Measurements from ENCODE around the gene TPST1.

Gene TPST1

DNA sequence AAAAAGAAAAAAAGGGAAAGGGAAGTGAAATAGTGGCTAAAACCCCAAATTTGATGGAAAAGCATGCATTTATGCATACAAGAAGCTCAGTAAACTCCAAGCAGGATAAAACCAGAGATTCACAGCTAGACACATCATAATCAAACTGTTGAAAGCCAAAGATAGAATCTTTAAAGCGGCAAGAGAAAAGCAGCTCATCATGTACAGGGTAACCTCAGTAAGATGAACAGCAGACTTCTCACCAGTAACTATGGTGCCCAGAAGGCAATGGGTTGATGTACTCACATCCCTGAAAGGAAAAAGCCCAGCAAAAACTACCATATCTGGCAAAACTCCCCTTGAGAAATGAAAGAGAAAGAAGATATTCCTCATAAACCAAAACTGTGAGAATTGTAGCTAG lies 60.4 kb downstream of the TPST1 start:
- no peaks in the 10 kb centered on the region for H3K27me3 ChIP-seq (ENCODE audit: control insufficient read depth, insufficient read depth, low read length)
- no peak overlapping the region for H3K27ac ChIP-seq (ENCODE audit: low read depth, low read length)
- no peaks in the 10 kb centered on the region for H3K36me3 ChIP-seq (ENCODE audit: control insufficient read depth, insufficient read depth, low read length)
- H3K4me1 ChIP-seq (ENCODE audit: control insufficient read depth, insufficient read depth, low read length), result no peaks in the 10 kb centered on the region
- H3K4me3 ChIP-seq (ENCODE audit: low read depth, low read length), result no peak overlapping the region
- H3K9me3 ChIP-seq (ENCODE audit: control insufficient read depth, insufficient read depth, low read depth, low read length), result peaks cover 26% of the 10 kb centered on the region
- no peak overlapping the region for H3K9ac ChIP-seq (ENCODE audit: low read length)

- H3K27ac ChIP-seq (ENCODE audit: low read depth, low read length), result no peak overlapping the region
- no peak overlapping the region for H3K9ac ChIP-seq (ENCODE audit: low read length)
- H3K9me3 ChIP-seq (ENCODE audit: control insufficient read depth, insufficient read depth, low read depth, low read length), result peaks cover 26% of the 10 kb centered on the region
- H3K4me3 ChIP-seq (ENCODE audit: low read depth, low read length), result no peak overlapping the region
- H3K36me3 ChIP-seq (ENCODE audit: control insufficient read depth, insufficient read depth, low read length), result no peaks in the 10 kb centered on the region
- H3K27me3 ChIP-seq (ENCODE audit: control insufficient read depth, insufficient read depth, low read length), result no peaks in the 10 kb centered on the region
- H3K4me1 ChIP-seq (ENCODE audit: control insufficient read depth, insufficient read depth, low read length), result no peaks in the 10 kb centered on the region
These were observed 62.1 kb downstream of the TPST1 start for GRCh38 chr7:66267249-66267648.

- Histone ChIP-seq H3K27ac (ENCODE audit: low read depth, low read length) (no peak overlapping the region), H3K4me3 (ENCODE audit: low read depth, low read length) (no peak overlapping the region), H3K4me1 (ENCODE audit: control insufficient read depth, insufficient read depth, low read length) (no peaks in the 10 kb centered on the region), H3K9ac (ENCODE audit: low read length) (no peak overlapping the region), H3K27me3 (ENCODE audit: control insufficient read depth, insufficient read depth, low read length) (no peaks in the 10 kb centered on the region), H3K9me3 (ENCODE audit: control insufficient read depth, insufficient read depth, low read depth, low read length) (peaks cover 9% of the 10 kb centered on the region), H3K36me3 (ENCODE audit: control insufficient read depth, insufficient read depth, low read length) (no peaks in the 10 kb centered on the region)
These were observed 64.8 kb downstream of the TPST1 start for GRCh38 chr7:66269978-66270377.

- no peaks in the 10 kb centered on the region for H3K36me3 ChIP-seq (ENCODE audit: control insufficient read depth, insufficient read depth, low read length)
- no peak overlapping the region for H3K9ac ChIP-seq (ENCODE audit: low read length)
- H3K4me1 ChIP-seq (ENCODE audit: control insufficient read depth, insufficient read depth, low read length), result no peaks in the 10 kb centered on the region
- no peaks in the 10 kb centered on the region for H3K9me3 ChIP-seq (ENCODE audit: control insufficient read depth, insufficient read depth, low read depth, low read length)
- H3K27ac ChIP-seq (ENCODE audit: low read depth, low read length), result no peak overlapping the region
- H3K27me3 ChIP-seq (ENCODE audit: control insufficient read depth, insufficient read depth, low read length), result no peaks in the 10 kb centered on the region
- H3K4me3 ChIP-seq (ENCODE audit: low read depth, low read length), result no peak overlapping the region
These were observed 67.2 kb downstream of the TPST1 start for GRCh38 chr7:66272321-66272720.

DNA sequence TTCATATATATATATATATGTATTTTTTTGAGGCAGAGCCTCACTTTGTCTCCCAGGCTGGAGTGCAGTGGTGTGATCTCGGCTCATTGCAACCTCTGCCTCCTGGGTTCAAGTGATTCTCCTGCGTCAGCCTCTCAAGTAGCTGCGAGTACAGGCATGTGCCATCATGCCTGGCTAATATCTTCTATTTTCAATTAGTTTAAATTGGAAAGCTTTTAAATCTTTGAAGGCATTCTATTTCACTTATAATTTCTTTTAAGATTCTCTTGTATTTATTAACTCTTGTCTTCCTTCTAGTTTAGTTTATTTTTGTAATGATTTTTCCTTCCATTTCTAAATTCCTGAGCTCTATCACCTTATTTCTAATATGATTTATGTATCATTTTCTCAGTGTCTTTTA lies 71.2 kb downstream of the TPST1 start:
- Histone ChIP-seq H3K9ac (ENCODE audit: low read length) (no peak overlapping the region), H3K27me3 (ENCODE audit: control insufficient read depth, insufficient read depth, low read length) (no peaks in the 10 kb centered on the region), H3K27ac (ENCODE audit: low read depth, low read length) (no peak overlapping the region), H3K9me3 (ENCODE audit: control insufficient read depth, insufficient read depth, low read depth, low read length) (no peaks in the 10 kb centered on the region), H3K36me3 (ENCODE audit: control insufficient read depth, insufficient read depth, low read length) (no peaks in the 10 kb centered on the region), H3K4me1 (ENCODE audit: control insufficient read depth, insufficient read depth, low read length) (no peaks in the 10 kb centered on the region), H3K4me3 (ENCODE audit: low read depth, low read length) (no peak overlapping the region)

- Histone ChIP-seq H3K9me3 (ENCODE audit: control insufficient read depth, insufficient read depth, low read depth, low read length) (no peaks in the 10 kb centered on the region), H3K4me3 (ENCODE audit: low read depth, low read length) (no peak overlapping the region), H3K4me1 (ENCODE audit: control insufficient read depth, insufficient read depth, low read length) (peaks cover 10% of the 10 kb centered on the region), H3K27ac (ENCODE audit: low read depth, low read length) (no peak overlapping the region), H3K27me3 (ENCODE audit: control insufficient read depth, insufficient read depth, low read length) (no peaks in the 10 kb centered on the region), H3K36me3 (ENCODE audit: control insufficient read depth, insufficient read depth, low read length) (no peaks in the 10 kb centered on the region), H3K9ac (ENCODE audit: low read length) (no peak overlapping the region)
These were observed 72.4 kb downstream of the TPST1 start for GRCh38 chr7:66277492-66277891.

- Histone ChIP-seq H3K27me3 (ENCODE audit: control insufficient read depth, insufficient read depth, low read length) (no peaks in the 10 kb centered on the region), H3K36me3 (ENCODE audit: control insufficient read depth, insufficient read depth, low read length) (no peaks in the 10 kb centered on the region), H3K9ac (ENCODE audit: low read length) (no peak overlapping the region), H3K4me1 (ENCODE audit: control insufficient read depth, insufficient read depth, low read length) (peaks cover 10% of the 10 kb centered on the region), H3K9me3 (ENCODE audit: control insufficient read depth, insufficient read depth, low read depth, low read length) (no peaks in the 10 kb centered on the region), H3K27ac (ENCODE audit: low read depth, low read length) (no peak overlapping the region), H3K4me3 (ENCODE audit: low read depth, low read length) (no peak overlapping the region)
These were observed 74.8 kb downstream of the TPST1 start for GRCh38 chr7:66279912-66280311.

GRCh38 chr7:66281678-66282590 lies 76.8 kb downstream of the TPST1 start:
- no peaks in the 10 kb centered on the region; the same call in 1 of the 2 replicates for H3K9me3 ChIP-seq (ENCODE audit: control insufficient read depth, insufficient read depth, low read depth, low read length)
- peaks cover 10% of the 10 kb centered on the region for H3K4me1 ChIP-seq (ENCODE audit: control insufficient read depth, insufficient read depth, low read length)
- peak overlapping the region; percentile 20; the same call in 1 of the 2 replicates for H3K27ac ChIP-seq (ENCODE audit: low read depth, low read length)
- no peaks in the 10 kb centered on the region for H3K36me3 ChIP-seq (ENCODE audit: control insufficient read depth, insufficient read depth, low read length)
- no peaks in the 10 kb centered on the region for H3K27me3 ChIP-seq (ENCODE audit: control insufficient read depth, insufficient read depth, low read length)
- H3K4me3 ChIP-seq (ENCODE audit: low read depth, low read length), result no peak overlapping the region
- no peak overlapping the region for H3K9ac ChIP-seq (ENCODE audit: low read length)

- H3K9ac ChIP-seq (ENCODE audit: low read length), result no peak overlapping the region
- no peak overlapping the region for H3K27ac ChIP-seq (ENCODE audit: low read depth, low read length)
- H3K4me1 ChIP-seq (ENCODE audit: control insufficient read depth, insufficient read depth, low read length), result peaks cover 10% of the 10 kb centered on the region
- no peak overlapping the region for H3K4me3 ChIP-seq (ENCODE audit: low read depth, low read length)
- H3K36me3 ChIP-seq (ENCODE audit: control insufficient read depth, insufficient read depth, low read length), result no peaks in the 10 kb centered on the region
- no peaks in the 10 kb centered on the region for H3K27me3 ChIP-seq (ENCODE audit: control insufficient read depth, insufficient read depth, low read length)
- H3K9me3 ChIP-seq (ENCODE audit: control insufficient read depth, insufficient read depth, low read depth, low read length), result no peaks in the 10 kb centered on the region; the same call in 1 of the 2 replicates
These were observed 77.4 kb downstream of the TPST1 start for GRCh38 chr7:66282591-66282935.

DNA sequence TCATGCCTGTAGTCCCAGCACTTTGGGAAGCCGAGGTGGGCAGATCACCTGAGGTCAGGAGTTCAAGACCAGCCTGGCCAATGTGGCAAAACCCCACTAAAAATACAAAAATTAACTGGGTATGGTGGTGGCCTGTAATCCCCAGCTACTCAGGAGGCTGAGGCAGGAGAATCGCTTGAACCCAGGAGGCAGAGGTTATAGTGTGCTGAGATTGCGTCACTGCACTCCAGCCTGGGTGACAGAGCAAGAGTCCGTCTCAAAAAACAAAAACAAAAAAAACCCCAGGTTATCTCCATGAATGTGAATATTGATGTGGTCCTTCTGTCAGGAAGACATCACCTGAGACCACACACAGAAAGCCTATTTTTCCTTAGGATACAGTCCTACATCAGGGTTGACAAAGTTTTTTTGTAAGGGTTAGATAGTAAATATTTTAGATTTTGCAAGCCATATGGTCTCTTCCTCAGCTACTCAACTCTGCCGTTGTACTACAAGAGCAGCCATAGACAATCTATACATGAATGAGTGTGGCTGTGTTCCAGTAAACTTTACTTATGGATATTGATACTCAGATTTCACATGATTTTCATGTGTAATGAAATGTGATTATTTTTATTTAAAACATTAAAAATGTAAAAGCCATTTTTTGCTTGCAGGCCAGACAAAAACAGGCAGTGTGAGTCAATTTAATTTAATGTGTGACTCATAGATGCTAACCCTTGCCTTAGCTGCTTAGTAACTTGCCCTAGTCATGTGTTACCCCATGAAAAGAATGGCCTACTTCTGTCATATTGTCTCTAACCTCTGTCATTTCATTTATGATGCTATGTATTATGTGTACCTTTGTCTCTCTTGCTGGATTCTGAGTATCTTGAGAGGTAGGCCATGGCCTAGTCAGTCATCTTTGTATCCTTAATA lies 78.1 kb downstream of the TPST1 start:
- no peak overlapping the region for H3K9ac ChIP-seq (ENCODE audit: low read length)
- H3K27me3 ChIP-seq (ENCODE audit: control insufficient read depth, insufficient read depth, low read length), result no peaks in the 10 kb centered on the region
- no peaks in the 10 kb centered on the region for H3K36me3 ChIP-seq (ENCODE audit: control insufficient read depth, insufficient read depth, low read length)
- peaks cover 10% of the 10 kb centered on the region for H3K4me1 ChIP-seq (ENCODE audit: control insufficient read depth, insufficient read depth, low read length)
- no peaks in the 10 kb centered on the region; the same call in 1 of the 2 replicates for H3K9me3 ChIP-seq (ENCODE audit: control insufficient read depth, insufficient read depth, low read depth, low read length)
- no peak overlapping the region for H3K4me3 ChIP-seq (ENCODE audit: low read depth, low read length)
- no peak overlapping the region for H3K27ac ChIP-seq (ENCODE audit: low read depth, low read length)

DNA sequence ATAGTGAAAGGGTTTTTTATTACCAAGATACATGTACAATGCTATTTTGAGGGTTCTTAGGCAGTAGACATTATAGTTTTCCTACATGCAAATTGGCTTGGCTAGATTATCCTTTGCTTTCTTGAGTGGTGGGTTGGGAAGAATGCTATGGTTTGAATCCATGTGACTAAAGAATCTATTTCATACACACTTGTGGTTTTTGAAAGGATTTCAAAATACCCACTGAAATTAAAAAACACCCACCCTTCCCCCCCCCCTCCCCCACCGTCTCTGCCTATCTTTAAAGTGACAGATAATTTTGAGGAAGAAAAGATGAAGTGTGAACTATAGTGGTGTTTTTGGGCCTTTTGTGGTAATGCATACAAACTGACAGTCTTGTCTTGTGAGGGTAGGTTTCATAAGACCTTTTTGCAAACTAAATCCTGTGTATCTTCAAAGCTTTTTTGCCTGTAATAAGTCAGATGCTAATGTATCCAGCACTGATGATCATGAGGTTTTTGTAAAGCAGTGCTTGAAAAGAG lies 90.9 kb downstream of the TPST1 start:
- Histone ChIP-seq H3K9me3 (ENCODE audit: control insufficient read depth, insufficient read depth, low read depth, low read length) (peaks cover 14% of the 10 kb centered on the region; the same call in 1 of the 2 replicates), H3K27me3 (ENCODE audit: control insufficient read depth, insufficient read depth, low read length) (no peaks in the 10 kb centered on the region), H3K36me3 (ENCODE audit: control insufficient read depth, insufficient read depth, low read length) (no peaks in the 10 kb centered on the region), H3K27ac (ENCODE audit: low read depth, low read length) (no peak overlapping the region), H3K4me3 (ENCODE audit: low read depth, low read length) (no peak overlapping the region), H3K4me1 (ENCODE audit: control insufficient read depth, insufficient read depth, low read length) (no peaks in the 10 kb centered on the region), H3K9ac (ENCODE audit: low read length) (no peak overlapping the region)
